Astrocyte (in vitro differentiated cells and primary cell): ENCODE data around the gene LILRA2. TPM values are rescaled to one million over a fixed set of nuclear protein-coding genes. Genes with fewer than 3 reads are reported as not detected.
"Not testable (repeated sequence)": the region's sequence is repeated elsewhere in the genome, so short reads cannot be mapped to it uniquely, and the experiment has no call there.

Experiments
- DNase-seq: peaks from one replicate; pipeline ENCODE4 v3.0.0-alpha.2; 2010; ENCODE audit warnings: low read depth
- FAIRE-seq: peaks from 2 replicates; lab custom pipeline; 2011; peaks lifted over from hg19 to GRCh38; lab: Jason Lieb, UNC
- H2AFZ ChIP-seq: 2 replicates; pipeline ENCODE4 v1.6.0; 2012; ENCODE audit warnings: low read depth, low read length, inconsistent platforms
- H3K27ac ChIP-seq: 2 replicates; pipeline ENCODE4 v1.5.1; 2011; ENCODE audit warnings: low read depth, low read length, inconsistent platforms
- H3K27me3 ChIP-seq: 2 replicates; pipeline ENCODE4 v1.6.0; 2011; ENCODE audit warnings: low read length, inconsistent platforms; ENCODE audit not compliant: insufficient read depth
- H3K36me3 ChIP-seq: 2 replicates; pipeline ENCODE4 v1.5.1; 2011; ENCODE audit warnings: low read length, inconsistent platforms; ENCODE audit not compliant: insufficient read depth
- H3K4me1 ChIP-seq: 2 replicates; pipeline ENCODE4 v1.5.1; 2011; ENCODE audit warnings: low read length, inconsistent platforms; ENCODE audit not compliant: insufficient read depth
- H3K4me2 ChIP-seq: 2 replicates; pipeline ENCODE4 v1.6.0; 2012; ENCODE audit warnings: low read length, inconsistent platforms
- H3K4me3 ChIP-seq: 2 replicates; pipeline ENCODE4 v1.5.1; 2011; ENCODE audit warnings: low read depth, mild to moderate bottlenecking, low read length, inconsistent platforms; ENCODE audit not compliant: insufficient read depth
- H3K79me2 ChIP-seq: 2 replicates; pipeline ENCODE4 v1.6.0; 2012; ENCODE audit warnings: mild to moderate bottlenecking, low read length, inconsistent platforms; ENCODE audit not compliant: insufficient read depth
- H3K9ac ChIP-seq: 2 replicates; pipeline ENCODE4 v1.6.0; 2012; ENCODE audit warnings: mild to moderate bottlenecking, low read length, inconsistent platforms
- H3K9me3 ChIP-seq: 2 replicates; pipeline ENCODE4 v1.5.1; 2012; ENCODE audit warnings: low read depth, mild to moderate bottlenecking, low read length, inconsistent platforms; ENCODE audit not compliant: insufficient read depth
- H4K20me1 ChIP-seq: 2 replicates; pipeline ENCODE4 v1.6.0; 2012; ENCODE audit warnings: low read length, inconsistent platforms; ENCODE audit not compliant: insufficient read depth
- H3K27ac Mint-ChIP-seq: one replicate; pipeline ENCODE4 v1.8.0; 2021; ENCODE audit warnings: mild to moderate bottlenecking, mixed read lengths; ENCODE audit not compliant: unreplicated experiment
- H3K27me3 Mint-ChIP-seq: one replicate; pipeline ENCODE4 v1.8.0; 2021; ENCODE audit warnings: low read depth, mixed read lengths; ENCODE audit not compliant: unreplicated experiment
- H3K36me3 Mint-ChIP-seq: one replicate; pipeline ENCODE4 v1.8.0; 2021; ENCODE audit warnings: low read depth, mixed read lengths; ENCODE audit not compliant: unreplicated experiment
- H3K4me1 Mint-ChIP-seq: one replicate; pipeline ENCODE4 v1.8.0; 2021; ENCODE audit warnings: low read depth, mixed read lengths; ENCODE audit not compliant: unreplicated experiment
- H3K4me3 Mint-ChIP-seq: one replicate; pipeline ENCODE4 v1.8.0; 2021; ENCODE audit warnings: mild to moderate bottlenecking, moderate library complexity, mixed read lengths; ENCODE audit not compliant: unreplicated experiment
- H3K9me3 Mint-ChIP-seq: one replicate; pipeline ENCODE4 v1.8.0; 2021; ENCODE audit warnings: mild to moderate bottlenecking, mixed read lengths; ENCODE audit not compliant: unreplicated experiment
- EZH2 ChIP-seq: IDR thresholded peaks from 2 replicates; pipeline ENCODE4 v1.6.1; 2012; ENCODE audit warnings: mild to moderate bottlenecking, low read length, inconsistent platforms; ENCODE audit not compliant: insufficient read depth
- total RNA-seq: library from RNA; stranded (reverse); gene quantifications from 2 replicates; pipeline ENCODE4 v1.2.1, GENCODE V29; 2021
- TF ChIP-seq, protein P1 (sequence below): IDR thresholded peaks from 2 replicates; pipeline ENCODE4 v1.5.1; 2011; ENCODE audit warnings: low read depth, mild to moderate bottlenecking, inconsistent platforms, low read length, moderate library complexity; ENCODE audit not compliant: insufficient read depth

LILRA2 gene
- total RNA-seq, 1 donor from 2014 or later: not detected

DNA sequence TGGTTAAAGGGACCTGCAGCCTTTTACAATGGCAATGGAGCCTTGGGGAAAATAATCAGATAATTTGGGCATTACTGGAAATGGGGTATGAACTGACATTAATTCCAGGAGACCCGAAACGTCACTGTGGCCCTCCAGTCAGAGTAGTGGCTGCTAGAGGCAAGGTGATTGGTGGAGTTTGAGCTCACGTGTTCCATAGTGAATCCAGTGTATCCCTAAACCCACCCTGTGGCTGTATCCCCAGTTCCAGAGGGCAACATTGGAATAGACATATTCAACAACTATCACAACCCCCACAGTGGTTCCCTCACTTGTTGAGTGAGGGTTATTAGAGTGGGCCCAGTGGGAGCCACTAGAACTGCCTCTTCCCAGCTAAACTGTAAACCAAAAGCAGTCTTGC is 3.3 kb upstream of the LILRA2 start:
- H3K27ac Mint-ChIP-seq: no peak overlapping the region
- no peaks in the 10 kb centered on the region for H4K20me1 ChIP-seq
- no peaks in the 10 kb centered on the region for H3K36me3 Mint-ChIP-seq
- H2AFZ ChIP-seq: no peak overlapping the region
- no peaks in the 10 kb centered on the region for H3K27me3 Mint-ChIP-seq
- H3K27ac ChIP-seq: no peak overlapping the region
- H3K27me3 ChIP-seq: no peaks in the 10 kb centered on the region
- H3K4me3 ChIP-seq: no peak overlapping the region
- no peaks in the 10 kb centered on the region for H3K4me1 Mint-ChIP-seq
- H3K79me2 ChIP-seq: no peaks in the 10 kb centered on the region
- no peak overlapping the region for H3K4me2 ChIP-seq
- peaks cover 6% of the 10 kb centered on the region for H3K9me3 ChIP-seq
- H3K9me3 Mint-ChIP-seq: peaks cover 14% of the 10 kb centered on the region
- no peak for FAIRE-seq
- H3K36me3 ChIP-seq: no peaks in the 10 kb centered on the region
- no peak for DNase-seq
- no peaks in the 10 kb centered on the region for H3K4me1 ChIP-seq
- no peak overlapping the region for H3K9ac ChIP-seq
- TF ChIP-seq EZH2: no peak
- TF ChIP-seq, protein P1, sequence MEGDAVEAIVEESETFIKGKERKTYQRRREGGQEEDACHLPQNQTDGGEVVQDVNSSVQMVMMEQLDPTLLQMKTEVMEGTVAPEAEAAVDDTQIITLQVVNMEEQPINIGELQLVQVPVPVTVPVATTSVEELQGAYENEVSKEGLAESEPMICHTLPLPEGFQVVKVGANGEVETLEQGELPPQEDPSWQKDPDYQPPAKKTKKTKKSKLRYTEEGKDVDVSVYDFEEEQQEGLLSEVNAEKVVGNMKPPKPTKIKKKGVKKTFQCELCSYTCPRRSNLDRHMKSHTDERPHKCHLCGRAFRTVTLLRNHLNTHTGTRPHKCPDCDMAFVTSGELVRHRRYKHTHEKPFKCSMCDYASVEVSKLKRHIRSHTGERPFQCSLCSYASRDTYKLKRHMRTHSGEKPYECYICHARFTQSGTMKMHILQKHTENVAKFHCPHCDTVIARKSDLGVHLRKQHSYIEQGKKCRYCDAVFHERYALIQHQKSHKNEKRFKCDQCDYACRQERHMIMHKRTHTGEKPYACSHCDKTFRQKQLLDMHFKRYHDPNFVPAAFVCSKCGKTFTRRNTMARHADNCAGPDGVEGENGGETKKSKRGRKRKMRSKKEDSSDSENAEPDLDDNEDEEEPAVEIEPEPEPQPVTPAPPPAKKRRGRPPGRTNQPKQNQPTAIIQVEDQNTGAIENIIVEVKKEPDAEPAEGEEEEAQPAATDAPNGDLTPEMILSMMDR: no peak
- H3K4me3 Mint-ChIP-seq: no peak overlapping the region

DNA sequence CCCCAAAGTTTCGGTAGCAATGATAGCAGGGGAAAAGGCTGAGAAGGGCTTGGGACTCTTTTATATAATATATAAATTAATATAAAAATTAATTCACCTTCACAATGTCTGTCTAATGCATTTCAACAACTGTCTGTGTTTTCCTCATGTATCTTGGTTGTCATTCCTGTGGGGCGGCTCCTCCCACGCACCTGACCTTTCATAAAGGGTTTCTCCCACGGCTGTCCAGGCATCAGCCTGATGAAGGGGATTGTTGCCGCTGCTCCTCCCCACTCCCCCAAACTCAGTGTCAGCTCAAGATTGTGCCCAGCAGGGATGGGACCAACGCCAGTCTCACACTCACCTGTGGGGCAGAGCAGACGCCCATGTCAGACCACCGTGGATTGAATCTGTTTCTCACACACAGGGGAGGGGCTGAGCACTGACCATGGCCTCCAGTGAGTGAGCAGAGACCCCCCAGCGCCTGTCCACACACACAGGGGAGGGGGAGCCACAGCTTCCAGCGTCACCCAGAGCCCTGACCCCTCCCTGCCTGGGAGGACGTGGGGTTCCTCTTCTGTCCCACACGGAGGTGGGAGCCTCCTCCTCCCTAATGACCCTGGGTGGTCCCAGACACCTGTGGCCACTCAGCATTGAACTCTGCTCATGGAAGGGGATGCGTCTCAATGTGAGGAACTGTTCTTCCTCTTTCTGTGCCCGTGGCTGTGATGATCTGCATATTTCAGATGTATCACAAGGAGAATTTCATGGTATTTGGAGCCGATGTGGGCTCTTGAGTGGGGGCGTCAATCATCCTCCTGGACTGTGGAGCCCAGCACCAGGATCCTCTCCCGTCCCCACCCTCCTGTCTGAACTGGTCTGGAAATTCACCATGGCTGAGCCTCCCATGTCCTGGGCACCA is 1.6 kb upstream of the LILRA2 start:
- H3K27ac Mint-ChIP-seq: not testable (repeated sequence)
- H3K9me3 Mint-ChIP-seq: peaks cover 15% of the 10 kb centered on the region

GRCh38 chr19:54572696-54573311 is 786 bp upstream of the LILRA2 start:
- Mint-ChIP-seq H3K4me3 (no peak overlapping the region), H3K27me3 (no peaks in the 10 kb centered on the region), H3K4me1 (no peaks in the 10 kb centered on the region), H3K27ac (no peak overlapping the region), H3K9me3 (peaks cover 13% of the 10 kb centered on the region), H3K36me3 (no peaks in the 10 kb centered on the region)
- no peaks in the 10 kb centered on the region for H3K36me3 ChIP-seq
- H3K4me3 ChIP-seq: no peak overlapping the region
- no peaks in the 10 kb centered on the region for H3K79me2 ChIP-seq
- no peaks in the 10 kb centered on the region for H4K20me1 ChIP-seq
- TF ChIP-seq EZH2: no peak
- TF ChIP-seq, protein P1: no peak
- no peak for FAIRE-seq
- no peaks in the 10 kb centered on the region for H3K27me3 ChIP-seq
- H3K27ac ChIP-seq: no peak overlapping the region
- H3K9me3 ChIP-seq: peaks cover 15% of the 10 kb centered on the region
- H3K4me2 ChIP-seq: no peak overlapping the region
- H3K9ac ChIP-seq: no peak overlapping the region
- no peaks in the 10 kb centered on the region for H3K4me1 ChIP-seq
- H2AFZ ChIP-seq: no peak overlapping the region
- DNase-seq: no peak

More for the DNA sequence above, 1.6 kb upstream of the LILRA2 start:
- H3K36me3 Mint-ChIP-seq, DNase-seq, H3K4me3 ChIP-seq, H3K4me1 Mint-ChIP-seq, H2AFZ ChIP-seq, H3K4me3 Mint-ChIP-seq, FAIRE-seq, H3K27me3 ChIP-seq, H3K27me3 Mint-ChIP-seq, H3K4me2 ChIP-seq, H3K79me2 ChIP-seq, H3K36me3 ChIP-seq, H4K20me1 ChIP-seq, H3K9ac ChIP-seq, H3K27ac ChIP-seq, H3K4me1 ChIP-seq: not testable (repeated sequence)
- H3K9me3 ChIP-seq: peaks cover 15% of the 10 kb centered on the region
